Measurements from ENCODE around the gene RCBTB2. TPM values are rescaled to one million over a fixed set of nuclear protein-coding genes. Genes with fewer than 3 reads are reported as not detected.

Gene RCBTB2
- total RNA-seq, 4 donors from 2014 or later: 2.6 to 72.0 (median 9.5) TPM

DNA sequence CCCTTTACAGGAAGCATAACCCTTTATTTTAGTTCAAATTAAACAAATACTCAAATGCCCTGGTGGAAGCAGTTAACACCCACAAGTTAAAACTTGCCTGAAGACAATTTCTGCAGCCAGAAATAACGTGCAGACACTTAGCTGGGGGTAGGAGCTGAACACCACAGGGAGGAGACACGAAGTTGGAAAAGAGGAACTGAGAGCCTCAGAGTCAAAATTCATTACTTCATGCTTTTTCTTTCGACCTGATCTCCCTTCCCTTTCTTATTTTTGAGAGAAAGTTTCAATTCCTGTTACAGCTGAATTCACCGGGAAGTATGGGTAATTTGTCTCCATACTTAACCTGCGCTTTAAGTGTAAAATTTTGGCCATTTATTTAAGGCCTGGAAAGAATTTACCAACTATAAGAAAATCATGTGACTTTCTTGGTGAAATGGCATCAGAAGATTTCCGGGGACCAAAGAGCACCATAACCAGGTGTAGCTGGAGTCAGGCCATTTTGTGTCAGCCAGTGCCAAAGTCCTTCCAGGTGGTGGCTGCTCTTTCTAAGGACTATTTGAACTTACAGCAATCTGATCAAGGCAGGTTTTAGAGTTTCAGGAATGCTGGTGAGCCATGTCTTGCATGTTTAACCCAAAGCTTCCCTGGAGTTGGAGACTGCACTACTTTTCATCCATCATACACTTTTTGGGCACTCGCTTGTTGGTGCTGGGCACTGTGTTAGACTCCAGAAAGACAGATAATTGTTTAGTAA, 46.5 kb upstream of the RCBTB2 start:
- no peaks in the 10 kb centered on the region for H3K27me3 ChIP-seq
- TF ChIP-seq, protein P1, sequence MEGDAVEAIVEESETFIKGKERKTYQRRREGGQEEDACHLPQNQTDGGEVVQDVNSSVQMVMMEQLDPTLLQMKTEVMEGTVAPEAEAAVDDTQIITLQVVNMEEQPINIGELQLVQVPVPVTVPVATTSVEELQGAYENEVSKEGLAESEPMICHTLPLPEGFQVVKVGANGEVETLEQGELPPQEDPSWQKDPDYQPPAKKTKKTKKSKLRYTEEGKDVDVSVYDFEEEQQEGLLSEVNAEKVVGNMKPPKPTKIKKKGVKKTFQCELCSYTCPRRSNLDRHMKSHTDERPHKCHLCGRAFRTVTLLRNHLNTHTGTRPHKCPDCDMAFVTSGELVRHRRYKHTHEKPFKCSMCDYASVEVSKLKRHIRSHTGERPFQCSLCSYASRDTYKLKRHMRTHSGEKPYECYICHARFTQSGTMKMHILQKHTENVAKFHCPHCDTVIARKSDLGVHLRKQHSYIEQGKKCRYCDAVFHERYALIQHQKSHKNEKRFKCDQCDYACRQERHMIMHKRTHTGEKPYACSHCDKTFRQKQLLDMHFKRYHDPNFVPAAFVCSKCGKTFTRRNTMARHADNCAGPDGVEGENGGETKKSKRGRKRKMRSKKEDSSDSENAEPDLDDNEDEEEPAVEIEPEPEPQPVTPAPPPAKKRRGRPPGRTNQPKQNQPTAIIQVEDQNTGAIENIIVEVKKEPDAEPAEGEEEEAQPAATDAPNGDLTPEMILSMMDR (IDR thresholded peaks at IDR 0.05): no peak
- no peak for TF ChIP-seq POLR2A (IDR thresholded peaks at IDR 0.05)
- intact Hi-C loops (cut with DNase I; ENCODE audit: low total_unique reads): no loop called here
- H3K36me3 ChIP-seq: no peaks in the 10 kb centered on the region
- H3K4me3 ChIP-seq: no peak overlapping the region
- no peaks in the 10 kb centered on the region for H3K9me3 ChIP-seq
- H3K4me1 ChIP-seq: no peaks in the 10 kb centered on the region
- DNase-seq: no peak
- no peak overlapping the region for H3K27ac ChIP-seq

GRCh38 chr13:48578516-48579164, 45.8 kb upstream of the RCBTB2 start:
- no peak overlapping the region for H3K4me3 ChIP-seq
- H3K4me1 ChIP-seq: no peaks in the 10 kb centered on the region
- no peak for TF ChIP-seq POLR2A (IDR thresholded peaks at IDR 0.05)
- TF ChIP-seq, protein P1 (IDR thresholded peaks at IDR 0.05): no peak
- H3K27ac ChIP-seq: no peak overlapping the region
- no peaks in the 10 kb centered on the region for H3K36me3 ChIP-seq
- no peaks in the 10 kb centered on the region for H3K9me3 ChIP-seq
- intact Hi-C loops (cut with DNase I; ENCODE audit: low total_unique reads): no loop called here
- no peaks in the 10 kb centered on the region for H3K27me3 ChIP-seq
- DNase-seq: no peak

- no peak overlapping the region for H3K4me3 ChIP-seq
- intact Hi-C loops (cut with DNase I; ENCODE audit: low total_unique reads): no loop called here
- no peaks in the 10 kb centered on the region for H3K27me3 ChIP-seq
- no peaks in the 10 kb centered on the region for H3K4me1 ChIP-seq
- no peaks in the 10 kb centered on the region for H3K9me3 ChIP-seq
- H3K27ac ChIP-seq: no peak overlapping the region
- no peak for TF ChIP-seq POLR2A (IDR thresholded peaks at IDR 0.05)
- TF ChIP-seq, protein P1 (IDR thresholded peaks at IDR 0.05): no peak
- no peak for DNase-seq
- H3K36me3 ChIP-seq: no peaks in the 10 kb centered on the region
Measured at GRCh38 chr13:48576448-48577010, 43.6 kb upstream of the RCBTB2 start.

- TF ChIP-seq POLR2A (IDR thresholded peaks at IDR 0.05): no peak
- TF ChIP-seq, protein P1 (IDR thresholded peaks at IDR 0.05): no peak
- Histone ChIP-seq H3K4me3 (no peak overlapping the region), H3K36me3 (no peaks in the 10 kb centered on the region), H3K27me3 (no peaks in the 10 kb centered on the region), H3K27ac (no peak overlapping the region), H3K9me3 (no peaks in the 10 kb centered on the region), H3K4me1 (no peaks in the 10 kb centered on the region)
- no peak for DNase-seq
- intact Hi-C loops (cut with DNase I; ENCODE audit: low total_unique reads): no loop called here
Measured at GRCh38 chr13:48575031-48575430, 42.2 kb upstream of the RCBTB2 start.
